K562 (cell line): ENCODE measurements around the gene AGAP1. TPM values are rescaled to one million over a fixed set of nuclear protein-coding genes. Genes with fewer than 3 reads are reported as not detected.

ENCODE experiments used
- ATAC-seq: fragments of 200-7000 bp; cut with Tn5 transposase; 3 replicates; pipeline ENCODE4 v1.9.1; 2020; ENCODE audit warnings: moderate library complexity
- BruUV-seq: library from RNA; stranded (reverse); fragments of 400-500 nt; replicated peaks from 2 replicates; lab custom pipeline; 2021; lab: Mats Ljungman, UMichigan
- CTCF ChIA-PET: fragments of 300-600 bp; formaldehyde crosslinking; extraction: SDS; loops from one replicate; lab custom pipeline; 2021; ENCODE audit warnings: low intra/inter-chr PET ratio; lab: Yijun Ruan, JAX
- POLR2A ChIA-PET: fragments of 300-600, 350-650 bp; sonication (Branson Sonifier 250); formaldehyde crosslinking; extraction: SDS; loops from one replicate; lab custom pipeline; 2021; ENCODE audit warnings: antibody characterized with exemption, inconsistent platforms; lab: Yijun Ruan, JAX
- DNase-seq, 4 experiments: peaks; one replicate each; pipeline versions ENCODE4 v3.0.0 to v3.0.0-alpha.2; 2011 to 2018; ENCODE audit warnings: low spot score in 3 of 4, mixed read lengths in 3 of 4; ENCODE audit errors: extremely low read depth in 1 of 4
- FAIRE-seq: peaks from 2 replicates; lab custom pipeline; 2011; peaks lifted over from hg19 to GRCh38; lab: Jason Lieb, UNC
- H2AFZ ChIP-seq: 2 replicates; pipeline ENCODE4 v1.6.0; 2011; ENCODE audit warnings: low read depth, low read length, control low read depth, inconsistent platforms
- H3K27ac ChIP-seq: fragments of 200-600 bp; 3 replicates; pipeline ENCODE4 v1.8.0; 2011; ENCODE audit warnings: low read depth, mild to moderate bottlenecking, control low read depth, inconsistent platforms, low read length, moderate library complexity, mixed read lengths; ENCODE audit errors: extremely low read depth
- H3K27me3 ChIP-seq, 2 experiments: fragments of 300-600 bp in 1 of 2; 2 replicates in 1 of 2; 3 replicates in 1 of 2; pipeline versions ENCODE4 v1.6.0 to v1.8.0; 2011; ENCODE audit warnings: inconsistent platforms in 2 of 2, low read length in 2 of 2, mild to moderate bottlenecking in 1 of 2, mixed read lengths in 1 of 2, moderate library complexity in 1 of 2; ENCODE audit not compliant: control insufficient read depth in 2 of 2, insufficient read depth in 2 of 2
- H3K36me3 ChIP-seq: fragments of 300-600 bp; 3 replicates; pipeline ENCODE4 v1.8.0; 2011; ENCODE audit warnings: mild to moderate bottlenecking, low read length, inconsistent platforms; ENCODE audit not compliant: control insufficient read depth, insufficient read depth
- H3K4me1 ChIP-seq, 2 experiments: fragments of 200-600 bp in 1 of 2; replicated peaks in 1 of 2; 2 replicates in 1 of 2; 3 replicates in 1 of 2; pipeline versions ENCODE4 v1.5.1 to v1.8.0; 2011; ENCODE audit warnings: inconsistent platforms in 2 of 2, low read length in 2 of 2, mild to moderate bottlenecking in 1 of 2, mixed read lengths in 1 of 2, moderate library complexity in 1 of 2; ENCODE audit not compliant: control insufficient read depth in 2 of 2, insufficient read depth in 2 of 2
- H3K4me2 ChIP-seq: 2 replicates; pipeline ENCODE4 v1.6.1; 2011; ENCODE audit warnings: low read length, control low read depth, inconsistent platforms, mixed read lengths; ENCODE audit not compliant: insufficient read depth
- H3K4me3 ChIP-seq: fragments of 200-600 bp; sonication (generic), shearing (Covaris generic); 2 replicates; pipeline ENCODE4 v1.5.1; 2016; ENCODE audit warnings: control low read depth, inconsistent platforms
- H3K79me2 ChIP-seq: fragments of 200-600 bp; 3 replicates; pipeline ENCODE4 v1.8.0; 2011; ENCODE audit warnings: low read length, inconsistent platforms; ENCODE audit not compliant: control insufficient read depth, insufficient read depth
- H3K9ac ChIP-seq, 2 experiments: 2 replicates each; pipeline versions ENCODE4 v1.6.0 to v1.6.1; 2011; ENCODE audit warnings: low read depth in 2 of 2, low read length in 2 of 2, control low read depth in 1 of 2, inconsistent platforms in 1 of 2, mild to moderate bottlenecking in 1 of 2, mixed read lengths in 1 of 2; ENCODE audit not compliant: insufficient read depth in 1 of 2
- H3K9me1 ChIP-seq: one replicate; pipeline ENCODE4 v1.6.0; 2011; ENCODE audit warnings: inconsistent platforms, mild to moderate bottlenecking, low read length, moderate library complexity; ENCODE audit not compliant: control insufficient read depth, insufficient read depth
- H3K9me3 ChIP-seq: replicated peaks from 2 replicates; pipeline ENCODE4 v1.5.1; 2011; ENCODE audit warnings: low read depth, low read length, inconsistent platforms; ENCODE audit not compliant: control insufficient read depth, insufficient read depth
- H4K20me1 ChIP-seq: replicated peaks from 2 replicates; pipeline ENCODE4 v1.6.1; 2011; ENCODE audit warnings: low read length, inconsistent platforms, mixed read lengths; ENCODE audit not compliant: control insufficient read depth, insufficient read depth
- ATF3 ChIP-seq, 2 experiments: fragments of 450-650 bp in 1 of 2; sonication (generic) in 1 of 2; formaldehyde crosslinking in 1 of 2; IDR thresholded peaks in 1 of 2; conservative IDR thresholded peaks in 1 of 2; 2 replicates each; pipeline versions ENCODE4 v1.6.1 to v1.8.1; 2016 to 2023; ENCODE audit warnings: mild to moderate bottlenecking in 2 of 2, moderate library complexity in 2 of 2, inconsistent platforms in 1 of 2, missing genetic modification reagents in 1 of 2
- BRF2 ChIP-seq: IDR thresholded peaks from 3 replicates; pipeline ENCODE4 v1.6.1; 2011; ENCODE audit warnings: borderline replicate concordance, mild to moderate bottlenecking; ENCODE audit not compliant: insufficient read length, insufficient read depth
- CHD1 ChIP-seq: fragments of 200-600 bp; sonication (generic); IDR thresholded peaks from one replicate; pipeline ENCODE4 v1.6.1; 2012; ENCODE audit warnings: mild to moderate bottlenecking, moderate library complexity, low read length, inconsistent platforms
- HCFC1 ChIP-seq: IDR thresholded peaks from 2 replicates; pipeline ENCODE4 v1.6.1; 2012; ENCODE audit warnings: low read depth, low read length, improper control_type of control experiment
- ZBTB43 ChIP-seq: sonication (generic); formaldehyde crosslinking; IDR thresholded peaks from 2 replicates; pipeline ENCODE4 v1.8.0; 2023; ENCODE audit warnings: mild to moderate bottlenecking, missing genetic modification reagents
- WGBS: fragments of 100-300 bp; shearing (Covaris generic); methylation state at CpG from one replicate; pipeline ENCODE4 v1.1.6; 2016; ENCODE audit warnings: low coverage, mixed read lengths; ENCODE audit not compliant: insufficient coverage; ENCODE audit errors: missing lambda C conversion rate; 5-methylcytosine and 5-hydroxymethylcytosine counted together
- in situ Hi-C: fragments of 300-500 bp; cut with MboI; formaldehyde crosslinking; loops from 4 replicates; pipeline ENCODE4 v1.15.0; 2018; ENCODE audit warnings: inconsistent platforms, mixed read lengths
- intact Hi-C: fragments of 100-400 bp; cut with micrococcal nuclease; formaldehyde crosslinking; loops from 2 replicates; pipeline ENCODE4 v1.14.2; 2022
- polyA plus RNA-seq, 8 experiments: library from polyadenylated mRNA; depleted of rRNA in 4 of 8; stranded (reverse) in 5 of 8; unstranded in 3 of 8; fragments of >200 nt; fragmentation: Nextera tagmentation in 2 of 8; fragmentation: Illumina TruSeq in 1 of 8; extraction: Ambion mirVana in 2 of 8; extraction: Trizol in 1 of 8; gene quantifications; 2 replicates each; pipeline versions ENCODE4 v1.2.1 to v1.2.3, GENCODE V29; 2011 to 2014; ENCODE audit warnings: inconsistent platforms in 1 of 8, missing spikeins in 1 of 8
- total RNA-seq, 7 experiments: library from RNA; depleted of rRNA in 6 of 7; stranded (reverse); fragments of >200 nt in 6 of 7; fragmentation: Illumina TruSeq in 2 of 7; extraction: Trizol in 2 of 7; gene quantifications; 2 replicates each; pipeline versions ENCODE4 v1.2.1 to v1.2.3, GENCODE V29; 2011 to 2021; ENCODE audit warnings: low replicate concordance in 1 of 7

AGAP1 gene
- total and polyA plus RNA-seq, 9 of the 15 experiments (the other 6 are each of a cell fraction or from before 2014, with no cell fraction given) = 1.3 to 24.0 (median 10.6) TPM

GRCh38 chr2:235918876-235919275, 425.0 kb downstream of the AGAP1 start:
- no TSS peak for BruUV-seq
- in situ Hi-C loops = no loop called here
- DNase-seq = no peak
- Histone ChIP-seq H3K79me2 (no peaks in the 10 kb centered on the region), H3K9me1 (no peaks in the 10 kb centered on the region), H3K9ac (no peak overlapping the region), H3K9me3 (no peaks in the 10 kb centered on the region), H3K4me3 (no peak overlapping the region), H3K36me3 (peaks cover 10% of the 10 kb centered on the region; the same call in 1 of the 3 replicates), H3K27me3 (no peaks in the 10 kb centered on the region), H3K4me2 (no peak overlapping the region), H3K4me1 (no peaks in the 10 kb centered on the region), H2AFZ (no peak overlapping the region), H3K27ac (no peak overlapping the region), H4K20me1 (no peaks in the 10 kb centered on the region)
- ChIA-PET POLR2A (no interaction called here), CTCF (no interaction called here)
- 89% methylated on average over 5 of the region's 8 CpGs for WGBS
- ATAC-seq = no peak
- FAIRE-seq = no peak
- intact Hi-C loops = no loop called here
- TF ChIP-seq HCFC1 (no peak), CHD1 (no peak), BRF2 (no peak), ATF3 (IDR thresholded peaks at IDR 0.05) (no peak), ATF3 (CRISPR knock-in tag; conservative IDR thresholded peaks at IDR 0.05) (no peak), ZBTB43 (CRISPR knock-in tag) (no peak)
